Colonic mucosa (tissue), 4 donors: ENCODE results near the gene PPP1R3D. TPM values are rescaled to one million over a fixed set of nuclear protein-coding genes. Genes with fewer than 3 reads are reported as not detected.
A peak's percentile ranks its signal among the peaks of the same experiment; 100 is the strongest.

ENCODE experiments used
- DNase-seq: peaks from one replicate; pipeline ENCODE4 v3.0.0-alpha.2; 2020
- H3K27ac ChIP-seq: fragments of 200-600 bp; one replicate; pipeline ENCODE4 v1.8.0; 2021
- H3K27me3 ChIP-seq: fragments of 200-600 bp; one replicate; pipeline ENCODE4 v1.8.0; 2021
- H3K36me3 ChIP-seq: fragments of 200-600 bp; one replicate; pipeline ENCODE4 v1.8.0; 2021
- H3K4me1 ChIP-seq: fragments of 200-600 bp; one replicate; pipeline ENCODE4 v1.8.0; 2021; ENCODE audit warnings: mild to moderate bottlenecking
- H3K4me3 ChIP-seq: fragments of 200-600 bp; one replicate; pipeline ENCODE4 v1.8.0; 2021
- H3K9ac ChIP-seq, 2 donors: one replicate each; pipeline ENCODE4 v1.7.0; 2013; ENCODE audit warnings: control low read depth in 2 of 2, low read depth in 2 of 2, low read length in 2 of 2
- H3K9me3 ChIP-seq: fragments of 200-600 bp; one replicate; pipeline ENCODE4 v1.8.0; 2021
- CTCF ChIP-seq: fragments of 200-600 bp; IDR thresholded peaks from one replicate; pipeline ENCODE4 v1.8.0; 2022; ENCODE audit warnings: antibody characterized with exemption, mild to moderate bottlenecking
- intact Hi-C: fragments of 100-400 bp; cut with DNase I; formaldehyde crosslinking; loops from one replicate; pipeline ENCODE4 v1.14.1; 2022
- total RNA-seq, 2 donors: library from RNA; stranded (reverse); fragmentation: NEBNext Ultra II Directional in 1 of 2; extraction: Animal tissue kit (Norgen Biotek cat#: 25700) in 1 of 2; gene quantifications; one replicate each; pipeline ENCODE4 v1.2.1, GENCODE V29; 2021
- donor health status: healthy.
- donor health status: DM: no; HTN: no; CAD: no.
- donor health status: DM: no; HTN: no; CAD: no.

The PPP1R3D gene
- total RNA-seq: 1 to 10 TPM; 6.3 to 9.2 TPM

GRCh38 chr20:59940129-59940955 lies at the start of gene PPP1R3D, which contains the start of gene FAM217B:
Gene PPP1R3D, minus strand, starts transcription at chr20:59940305. Its CDS starts 374 bp downstream, at chr20:59939931.
Gene FAM217B, plus strand, starts transcription at chr20:59940389. Its CDS starts 3,555 bp downstream, at chr20:59943944.
- intact Hi-C loops: no loop called here
- no peaks in the 10 kb centered on the region for H3K9me3 ChIP-seq
- peaks cover 8% of the 10 kb centered on the region for H3K4me1 ChIP-seq
- peak; percentile 98 for DNase-seq
- peak within 1 kb of the TSS; percentile 86 to 92 for H3K9ac ChIP-seq
- H3K27ac ChIP-seq: peak within 1 kb of the TSS; percentile 98
- peak within 1 kb of the TSS; percentile 73 for H3K4me3 ChIP-seq
- no peaks in the 10 kb centered on the region for H3K27me3 ChIP-seq
- H3K36me3 ChIP-seq: no peaks in the 10 kb centered on the region
- TF ChIP-seq CTCF: no peak

- no peak for TF ChIP-seq CTCF
- H3K36me3 ChIP-seq: no peaks in the 10 kb centered on the region
- H3K4me3 ChIP-seq: no peak overlapping the region
- H3K27ac ChIP-seq: no peak overlapping the region
- intact Hi-C loops: no loop called here
- H3K27me3 ChIP-seq: no peaks in the 10 kb centered on the region
- H3K4me1 ChIP-seq: no peaks in the 10 kb centered on the region
- DNase-seq: no peak
- H3K9ac ChIP-seq: no peak overlapping the region
- no peaks in the 10 kb centered on the region for H3K9me3 ChIP-seq
Observed at GRCh38 chr20:59988141-59988540, 48.0 kb upstream of the PPP1R3D start.

GRCh38 chr20:59987135-59987534 lies 47.0 kb upstream of the PPP1R3D start:
- Histone ChIP-seq H3K4me3 (no peak overlapping the region), H3K9me3 (no peaks in the 10 kb centered on the region), H3K27ac (no peak overlapping the region), H3K36me3 (no peaks in the 10 kb centered on the region), H3K9ac (no peak overlapping the region), H3K27me3 (no peaks in the 10 kb centered on the region), H3K4me1 (no peaks in the 10 kb centered on the region)
- intact Hi-C loops: no loop called here
- DNase-seq: no peak
- no peak for TF ChIP-seq CTCF

GRCh38 chr20:59985864-59986263 lies 45.8 kb upstream of the PPP1R3D start:
- no peak overlapping the region for H3K27ac ChIP-seq
- H3K9ac ChIP-seq: no peak overlapping the region
- H3K4me3 ChIP-seq: no peak overlapping the region
- H3K36me3 ChIP-seq: no peaks in the 10 kb centered on the region
- H3K4me1 ChIP-seq: no peaks in the 10 kb centered on the region
- no peak for TF ChIP-seq CTCF
- intact Hi-C loops: no loop called here
- no peak for DNase-seq
- H3K27me3 ChIP-seq: no peaks in the 10 kb centered on the region
- no peaks in the 10 kb centered on the region for H3K9me3 ChIP-seq

GRCh38 chr20:59985164-59985563 lies 45.1 kb upstream of the PPP1R3D start:
- H3K36me3 ChIP-seq: no peaks in the 10 kb centered on the region
- no peaks in the 10 kb centered on the region for H3K4me1 ChIP-seq
- intact Hi-C loops: no loop called here
- H3K27me3 ChIP-seq: no peaks in the 10 kb centered on the region
- no peak overlapping the region for H3K9ac ChIP-seq
- no peaks in the 10 kb centered on the region for H3K9me3 ChIP-seq
- H3K27ac ChIP-seq: no peak overlapping the region
- no peak for DNase-seq
- no peak overlapping the region for H3K4me3 ChIP-seq
- no peak for TF ChIP-seq CTCF
